ENCODE results near the gene RNF220. TPM values are rescaled to one million over a fixed set of nuclear protein-coding genes. Genes with fewer than 3 reads are reported as not detected.

RNF220 gene
- total RNA-seq, 1 experiment from 2014 or later = 128 TPM

- TF ChIP-seq IRF2 (CRISPR knock-in tag; IDR thresholded peaks at IDR 0.05; ENCODE audit: borderline replicate concordance, low read depth) = no peak
- no peak for TF ChIP-seq ZNF396 (CRISPR knock-in tag; IDR thresholded peaks at IDR 0.05; ENCODE audit: borderline replicate concordance)
- TF ChIP-seq ZNF671 (CRISPR knock-in tag; IDR thresholded peaks at IDR 0.05) = no peak
- TF ChIP-seq OVOL2 (CRISPR knock-in tag; IDR thresholded peaks at IDR 0.05; ENCODE audit: borderline replicate concordance) = no peak
- no peak for TF ChIP-seq ZNF532 (CRISPR knock-in tag; IDR thresholded peaks at IDR 0.05; ENCODE audit: borderline replicate concordance)
- no peak for TF ChIP-seq NFATC4 (CRISPR knock-in tag; IDR thresholded peaks at IDR 0.05)
- TF ChIP-seq ATF2 (CRISPR knock-in tag; IDR thresholded peaks at IDR 0.05; ENCODE audit: borderline replicate concordance, low read depth) = no peak
- no peak for TF ChIP-seq TEAD4 (CRISPR knock-in tag; IDR thresholded peaks at IDR 0.05)
- no peak for TF ChIP-seq ESRRA (CRISPR knock-in tag; IDR thresholded peaks at IDR 0.05; ENCODE audit: borderline replicate concordance)
These were observed 186.3 kb downstream of the RNF220 start (continued) for GRCh38 chr1:44591381-44591780.

GRCh38 chr1:44592208-44593145, 187.4 kb downstream of the RNF220 start:
- Mint-ChIP-seq H3K4me3 (no peak overlapping the region), H3K27me3 (ENCODE audit: low read depth) (peaks cover 2% of the 10 kb centered on the region; the same call in 1 of the 2 replicates), H3K9me3 (no peaks in the 10 kb centered on the region), H3K27ac (peak overlapping the region; percentile 75), H3K36me3 (no peaks in the 10 kb centered on the region), H3K4me1 (peaks cover 32% of the 10 kb centered on the region)
- POLR2A ChIA-PET = interaction anchor here (0.5 to 1.5 kb wide), 3 partner anchors 49 to 184 kb away, joined by 3 to 4 read pairs (median 3); no protein-coding TSS in a partner anchor
- CTCF ChIA-PET = interaction anchor here (0.6 to 4.9 kb wide), 26 partner anchors 15 to 556 kb away, joined by 3 to 131 read pairs (median 6); no protein-coding TSS in a partner anchor
- peak; percentile 67 for ATAC-seq
- peak; percentile 48 for DNase-seq (ENCODE audit: low spot score)
- TF ChIP-seq ZNF121 (CRISPR knock-in tag; IDR thresholded peaks at IDR 0.05) = no peak
- TF ChIP-seq CREM (CRISPR knock-in tag; IDR thresholded peaks at IDR 0.05) = 0 out of 2 replicates have a peak, but pooled peaks have one; percentile 33
- TF ChIP-seq ZBTB21 (CRISPR knock-in tag; IDR thresholded peaks at IDR 0.05; ENCODE audit: borderline replicate concordance) = peak; percentile 59; the same call in 1 of the 2 replicates
- TF ChIP-seq AR (CRISPR knock-in tag; IDR thresholded peaks at IDR 0.05) = no peak
- TF ChIP-seq NFYB (CRISPR knock-in tag; conservative IDR thresholded peaks at IDR 0.05; ENCODE audit: low read depth) = no peak
- 0 out of 2 replicates have a peak, but pooled peaks have one; percentile 44 for TF ChIP-seq MAX (CRISPR knock-in tag; IDR thresholded peaks at IDR 0.05)
- TF ChIP-seq ZNF138 (CRISPR knock-in tag; conservative IDR thresholded peaks at IDR 0.05) = peak; percentile 63; the same call in 1 of the 2 replicates
- TF ChIP-seq ZBTB43 (CRISPR knock-in tag; IDR thresholded peaks at IDR 0.05) = no peak
- TF ChIP-seq ETV6 (CRISPR knock-in tag; IDR thresholded peaks at IDR 0.05) = 0 out of 2 replicates have a peak, but pooled peaks have one; percentile 54
- TF ChIP-seq HMGA2 (CRISPR knock-in tag; IDR thresholded peaks at IDR 0.05) = no peak
- TF ChIP-seq ZNF281 (CRISPR knock-in tag; IDR thresholded peaks at IDR 0.05) = 0 out of 2 replicates have a peak, but pooled peaks have one; percentile 69
- peak; percentile 68; the same call in 1 of the 2 replicates for TF ChIP-seq TEAD1 (CRISPR knock-in tag; IDR thresholded peaks at IDR 0.05)
- 0 out of 2 replicates have a peak, but pooled peaks have one; percentile 59 for TF ChIP-seq TP53 (CRISPR knock-in tag; IDR thresholded peaks at IDR 0.05)

Data from WTC11 (cell line).